ENCODE data around the gene GSN.

Gene GSN

DNA sequence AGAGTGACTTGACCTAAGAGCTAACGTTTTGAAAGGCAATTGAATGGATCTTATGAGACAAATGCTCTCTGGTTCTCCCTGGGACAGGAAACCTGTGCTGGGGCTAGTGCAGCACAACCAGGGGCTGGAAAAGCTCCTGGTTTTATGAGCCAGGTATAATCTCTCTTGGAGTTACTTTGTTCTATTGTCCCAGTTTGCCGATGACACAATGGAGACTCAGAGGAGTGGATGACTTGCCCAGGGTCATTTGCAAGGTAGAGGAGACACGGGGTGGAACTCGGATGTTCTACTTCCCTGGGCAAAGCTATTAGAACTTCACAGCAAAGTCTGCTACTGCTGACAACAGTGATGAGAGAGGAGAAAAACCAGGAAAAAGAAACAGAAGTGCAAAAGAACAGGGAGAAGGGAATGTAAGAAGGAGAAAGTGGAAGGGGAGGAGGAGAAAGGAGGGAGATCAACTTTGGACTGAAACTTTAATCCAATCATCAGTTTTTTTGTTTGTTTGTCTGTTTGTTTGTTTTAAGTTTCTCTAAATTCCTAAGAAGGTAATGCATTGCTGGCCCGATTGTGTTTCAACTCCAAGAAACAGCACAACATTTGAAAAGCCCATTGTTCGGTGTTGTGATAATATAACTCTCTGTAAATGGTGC is 7.4 kb upstream of the GSN start:
- no peak overlapping the region for H3K27ac ChIP-seq
- TF ChIP-seq, protein P1, sequence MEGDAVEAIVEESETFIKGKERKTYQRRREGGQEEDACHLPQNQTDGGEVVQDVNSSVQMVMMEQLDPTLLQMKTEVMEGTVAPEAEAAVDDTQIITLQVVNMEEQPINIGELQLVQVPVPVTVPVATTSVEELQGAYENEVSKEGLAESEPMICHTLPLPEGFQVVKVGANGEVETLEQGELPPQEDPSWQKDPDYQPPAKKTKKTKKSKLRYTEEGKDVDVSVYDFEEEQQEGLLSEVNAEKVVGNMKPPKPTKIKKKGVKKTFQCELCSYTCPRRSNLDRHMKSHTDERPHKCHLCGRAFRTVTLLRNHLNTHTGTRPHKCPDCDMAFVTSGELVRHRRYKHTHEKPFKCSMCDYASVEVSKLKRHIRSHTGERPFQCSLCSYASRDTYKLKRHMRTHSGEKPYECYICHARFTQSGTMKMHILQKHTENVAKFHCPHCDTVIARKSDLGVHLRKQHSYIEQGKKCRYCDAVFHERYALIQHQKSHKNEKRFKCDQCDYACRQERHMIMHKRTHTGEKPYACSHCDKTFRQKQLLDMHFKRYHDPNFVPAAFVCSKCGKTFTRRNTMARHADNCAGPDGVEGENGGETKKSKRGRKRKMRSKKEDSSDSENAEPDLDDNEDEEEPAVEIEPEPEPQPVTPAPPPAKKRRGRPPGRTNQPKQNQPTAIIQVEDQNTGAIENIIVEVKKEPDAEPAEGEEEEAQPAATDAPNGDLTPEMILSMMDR (conservative IDR thresholded peaks at IDR 0.05) = no peak
- TF ChIP-seq ZFX (IDR thresholded peaks at IDR 0.05) = no peak

DNA sequence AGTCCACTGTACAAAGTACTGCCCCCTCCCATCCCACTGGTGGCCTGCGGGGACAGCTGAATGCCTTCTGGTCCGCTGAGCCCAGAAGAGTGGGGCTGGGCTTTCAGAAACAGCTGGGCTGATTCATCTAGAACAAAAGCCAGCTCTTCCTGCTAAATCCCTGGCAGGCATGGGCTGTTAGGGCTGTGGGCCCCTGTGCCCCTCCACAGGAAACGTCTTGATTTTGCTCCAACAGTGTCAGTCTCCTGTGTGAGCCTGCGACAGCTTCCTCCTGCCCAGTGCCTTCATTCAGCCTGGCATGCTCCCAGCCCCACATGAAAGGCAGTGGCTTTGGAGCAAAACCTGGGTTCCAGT is 6.9 kb upstream of the GSN start:
- H3K27ac ChIP-seq = no peak overlapping the region
- TF ChIP-seq ZFX (IDR thresholded peaks at IDR 0.05) = no peak
- TF ChIP-seq, protein P1 (conservative IDR thresholded peaks at IDR 0.05) = no peak

GRCh38 chr9:121261755-121262154 is 6.2 kb upstream of the GSN start:
- TF ChIP-seq, protein P1 (conservative IDR thresholded peaks at IDR 0.05) = no peak
- no peak for TF ChIP-seq ZFX (IDR thresholded peaks at IDR 0.05)
- no peak overlapping the region for H3K27ac ChIP-seq

GRCh38 chr9:121262423-121262822 is 5.5 kb upstream of the GSN start:
- no peak for TF ChIP-seq ZFX (IDR thresholded peaks at IDR 0.05)
- TF ChIP-seq, protein P1 (conservative IDR thresholded peaks at IDR 0.05) = no peak
- H3K27ac ChIP-seq = no peak overlapping the region

DNA sequence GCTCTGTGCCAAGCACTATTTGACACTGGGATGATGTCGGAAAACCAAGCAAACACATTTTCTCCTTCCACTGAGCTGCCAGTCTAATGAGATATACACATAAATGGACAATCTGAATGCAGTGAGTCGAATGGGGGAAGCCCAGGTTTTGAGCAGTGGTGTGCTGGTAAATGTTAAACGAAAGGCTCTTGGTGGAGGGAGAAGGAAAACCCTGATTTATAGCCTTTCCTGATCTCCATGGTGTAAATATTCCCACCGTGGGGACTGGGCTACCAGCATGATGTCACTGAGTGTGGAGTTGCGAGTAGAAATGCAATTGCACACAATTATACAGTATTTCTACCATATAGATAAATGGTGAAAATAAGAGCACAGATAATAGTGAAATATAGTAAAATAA is 5.0 kb upstream of the GSN start:
- TF ChIP-seq, protein P1 (conservative IDR thresholded peaks at IDR 0.05) = no peak
- TF ChIP-seq ZFX (IDR thresholded peaks at IDR 0.05) = no peak
- no peak overlapping the region for H3K27ac ChIP-seq

GRCh38 chr9:121266356-121266755 is 1.6 kb upstream of the GSN start:
- no peak for TF ChIP-seq ZFX (IDR thresholded peaks at IDR 0.05)
- TF ChIP-seq, protein P1 (conservative IDR thresholded peaks at IDR 0.05) = no peak
- H3K27ac ChIP-seq = no peak overlapping the region

- TF ChIP-seq, protein P1 (conservative IDR thresholded peaks at IDR 0.05) = no peak
- TF ChIP-seq ZFX (IDR thresholded peaks at IDR 0.05) = no peak
- H3K27ac ChIP-seq = peak overlapping the region; percentile 33; the same call in 1 of the 2 replicates
These were observed 884 bp upstream of the GSN start for GRCh38 chr9:121266906-121267650.

All from C4-2B (cell line).